Lung (tissue), 12 donors: ENCODE data around the gene CFAP61. TPM values are rescaled to one million over a fixed set of nuclear protein-coding genes. Genes with fewer than 3 reads are reported as not detected.

ENCODE experiments used
- ATAC-seq: fragments of 200-7000 bp; cut with Tn5 transposase; one replicate; pipeline ENCODE4 v1.9.1; 2020; ENCODE audit warnings: moderate number of reproducible peaks; ENCODE audit not compliant: insufficient read depth, low FRiP score
- DNase-seq, 3 donors: peaks; one replicate each; pipeline ENCODE4 v3.0.0-alpha.2; 2013 to 2017
- H3K27ac ChIP-seq, 2 donors: one replicate each; pipeline ENCODE4 v1.5.1; 2013; ENCODE audit warnings: mild to moderate bottlenecking in 2 of 2, moderate library complexity in 2 of 2, control low read depth in 1 of 2, inconsistent platforms in 1 of 2, low read depth in 1 of 2, low read length in 1 of 2
- H3K27me3 ChIP-seq, 3 donors: one replicate each; pipeline ENCODE4 v1.5.1; 2013; ENCODE audit warnings: low read length in 2 of 3; ENCODE audit not compliant: control insufficient read depth in 3 of 3, insufficient read depth in 3 of 3
- H3K36me3 ChIP-seq, 4 donors: one replicate each; pipeline ENCODE4 v1.5.1; 2013; ENCODE audit warnings: low read length in 4 of 4, mild to moderate bottlenecking in 1 of 4, moderate library complexity in 1 of 4; ENCODE audit not compliant: control insufficient read depth in 4 of 4, insufficient read depth in 4 of 4
- H3K4me1 ChIP-seq, 5 donors: one replicate each; pipeline ENCODE4 v1.5.1; 2013; ENCODE audit warnings: low read length in 5 of 5, mild to moderate bottlenecking in 2 of 5, moderate library complexity in 1 of 5; ENCODE audit not compliant: control insufficient read depth in 5 of 5, insufficient read depth in 5 of 5
- H3K4me3 ChIP-seq: one replicate; pipeline ENCODE4 v1.5.1; 2013; ENCODE audit warnings: mild to moderate bottlenecking, control low read depth, moderate library complexity
- H3K9ac ChIP-seq, 2 donors: one replicate each; pipeline ENCODE4 v1.5.1; 2013; ENCODE audit warnings: low read length in 2 of 2, control low read depth in 1 of 2; ENCODE audit not compliant: insufficient read depth in 1 of 2
- H3K9me3 ChIP-seq, 4 donors: one replicate each; pipeline ENCODE4 v1.5.1; 2013; ENCODE audit warnings: low read length in 3 of 4, mild to moderate bottlenecking in 1 of 4, moderate library complexity in 1 of 4; ENCODE audit not compliant: control insufficient read depth in 4 of 4, insufficient read depth in 3 of 4
- CTCF ChIP-seq: IDR thresholded peaks from 2 replicates; pipeline ENCODE4 v1.5.1; 2012; ENCODE audit warnings: mild to moderate bottlenecking; ENCODE audit errors: control extremely low read depth, extremely low read depth
- whole genome bisulfite sequencing, 2 donors: extraction: QIAGEN DNeasy Blood & Tissue Kit; methylation state at CpG; one replicate each; pipeline ENCODE4 v1.1.7; 2013; 5-methylcytosine and 5-hydroxymethylcytosine counted together
- polyA plus RNA-seq, 2 donors: library from polyadenylated mRNA; stranded (reverse); fragments of 200-250 nt; gene quantifications; one replicate each; pipeline ENCODE4 v1.2.1, GENCODE V29; 2013
- total RNA-seq, 2 donors: library from RNA; depleted of rRNA in 1 of 2; stranded (reverse); fragments of >200 nt in 1 of 2; gene quantifications; one replicate each; pipeline ENCODE4 v1.2.1, GENCODE V29; 2014 to 2021
- donor health status: control.
- donor health status: control.
- donor health status: Bipolar disorder and iron deficiency.
- donor health status: healthy.
- donor health status: DM: yes; HTN: yes; CAD: no.

The CFAP61 gene
- total and polyA plus RNA-seq, 4 donors = 2.0 to 15.4 (median 6.5) TPM

GRCh38 chr20:20199361-20200160, 147.2 kb downstream of the CFAP61 start:
- 55 to 75% methylated on average over 24 of the region's 24 CpGs for WGBS, 2 donors
- Histone ChIP-seq H3K27ac (no peak overlapping the region), H3K4me3 (no peak overlapping the region), H3K36me3 (no peaks in the 10 kb centered on the region), H3K9ac (no peak overlapping the region), H3K9me3 (peaks cover 0 to 8% (median 0%) of the 10 kb centered on the region in 4 donors), H3K27me3 (no peaks in the 10 kb centered on the region), H3K4me1 (peaks cover 0 to 22% (median 4%) of the 10 kb centered on the region in 5 donors)
- no peak for ATAC-seq
- no peak for TF ChIP-seq CTCF
- DNase-seq = peak in 2 of 3 donors; percentile 57 to 67

DNA sequence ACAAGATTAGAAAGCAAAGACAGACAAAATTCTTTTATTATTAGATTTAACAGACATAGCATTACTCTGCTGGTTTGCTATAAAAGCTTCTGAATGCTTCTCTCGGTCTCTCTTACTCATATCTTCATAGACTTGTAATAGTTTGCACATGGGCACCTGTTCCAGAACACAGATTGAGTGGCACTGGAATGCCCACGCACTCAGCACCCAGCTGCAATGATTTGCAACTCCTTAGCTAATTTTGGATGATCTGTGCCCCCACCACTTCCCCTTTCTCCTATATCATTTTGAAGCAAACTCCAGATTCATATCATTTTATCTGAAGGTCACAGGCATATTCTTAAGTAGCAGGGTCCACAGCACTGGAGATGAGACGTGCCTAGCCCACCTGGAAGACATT, 148.8 kb downstream of the CFAP61 start:
- no peak overlapping the region for H3K27ac ChIP-seq
- ATAC-seq (no peak), DNase-seq (no peak)
- H3K9ac ChIP-seq = no peak overlapping the region
- H3K9me3 ChIP-seq = peaks cover 0 to 8% (median 0%) of the 10 kb centered on the region in 4 donors
- no peaks in the 10 kb centered on the region for H3K27me3 ChIP-seq
- TF ChIP-seq CTCF = no peak
- H3K4me1 ChIP-seq = peaks cover 0 to 22% (median 4%) of the 10 kb centered on the region in 5 donors
- no peaks in the 10 kb centered on the region for H3K36me3 ChIP-seq
- H3K4me3 ChIP-seq = no peak overlapping the region
- WGBS, 2 donors = 39 to 58% methylated on average over 3 of the region's 3 CpGs

DNA sequence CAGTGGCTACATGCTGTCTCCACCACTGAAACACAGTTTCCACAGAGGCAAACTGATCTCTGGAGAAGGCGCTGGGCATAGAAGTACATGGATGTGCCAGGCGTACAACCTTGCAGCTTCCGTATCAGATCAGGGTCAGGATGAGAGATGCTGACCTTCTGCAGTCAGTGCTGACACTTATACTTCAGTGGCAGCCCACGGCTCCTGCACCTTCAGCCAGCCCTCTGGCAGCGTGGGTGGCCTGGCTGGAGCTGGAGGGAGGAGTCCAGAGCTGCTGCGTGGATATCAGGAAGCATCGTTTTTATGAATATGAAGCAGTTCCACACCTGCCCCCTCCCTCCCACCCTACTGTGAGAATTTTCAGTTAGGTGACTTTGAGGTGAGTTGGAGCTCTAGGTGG, 149.3 kb downstream of the CFAP61 start:
- Histone ChIP-seq H3K36me3 (no peaks in the 10 kb centered on the region), H3K27ac (no peak overlapping the region), H3K9me3 (peaks cover 0 to 7% (median 0%) of the 10 kb centered on the region in 4 donors), H3K9ac (no peak overlapping the region), H3K27me3 (no peaks in the 10 kb centered on the region), H3K4me1 (peaks cover 0 to 22% (median 4%) of the 10 kb centered on the region in 5 donors), H3K4me3 (no peak overlapping the region)
- ATAC-seq = no peak
- no peak for DNase-seq
- WGBS, 2 donors = 68 to 75% methylated on average over 7 of the region's 7 CpGs
- no peak for TF ChIP-seq CTCF
